NOMO-1 (cell line): ENCODE measurements around the gene MIB1.
"Not testable (repeated sequence)": the region's sequence is repeated elsewhere in the genome, so short reads cannot be mapped to it uniquely, and the experiment has no call there.

ENCODE experiments used
- DNase-seq, 2 experiments: peaks; one replicate each; lab custom pipeline; 2025; ENCODE audit not compliant: unreplicated experiment in 2 of 2; lab: John Stamatoyannopoulos, UW

Gene MIB1

GRCh38 chr18:21742315-21742687 is 1.7 kb downstream of the MIB1 start:
- no peak for DNase-seq

- no peak for DNase-seq
Measured at GRCh38 chr18:21743166-21743832, 2.7 kb downstream of the MIB1 start.

GRCh38 chr18:21745231-21745630 is 4.6 kb downstream of the MIB1 start:
- no peak for DNase-seq

- no peak for DNase-seq
Measured at GRCh38 chr18:21747268-21747667, 6.7 kb downstream of the MIB1 start.

- DNase-seq = no peak
Measured at GRCh38 chr18:21747764-21748693, 7.4 kb downstream of the MIB1 start.

GRCh38 chr18:21757833-21758232 is 17.2 kb downstream of the MIB1 start:
- DNase-seq = no peak

- no peak for DNase-seq
Measured at GRCh38 chr18:21759836-21760235, 19.2 kb downstream of the MIB1 start.

- no peak for DNase-seq
Measured at GRCh38 chr18:21760321-21760720, 19.7 kb downstream of the MIB1 start.

- DNase-seq = no peak
Measured at GRCh38 chr18:21761471-21762115, 21.0 kb downstream of the MIB1 start.

GRCh38 chr18:21762181-21762772 is 21.7 kb downstream of the MIB1 start:
- DNase-seq = no peak

GRCh38 chr18:21763846-21764646 is 23.5 kb downstream of the MIB1 start:
- DNase-seq = no peak

GRCh38 chr18:21769206-21769605 is 28.6 kb downstream of the MIB1 start:
- DNase-seq = no peak

- DNase-seq = no peak
Measured at GRCh38 chr18:21774722-21775121, 34.1 kb downstream of the MIB1 start.

GRCh38 chr18:21777814-21778213 is 37.2 kb downstream of the MIB1 start:
- no peak for DNase-seq

GRCh38 chr18:21786526-21786925 is 45.9 kb downstream of the MIB1 start:
- no peak for DNase-seq

- not testable (repeated sequence) for DNase-seq
Measured at GRCh38 chr18:21796089-21796488, 55.5 kb downstream of the MIB1 start.

- no peak for DNase-seq
Measured at GRCh38 chr18:21798126-21798525, 57.5 kb downstream of the MIB1 start.

GRCh38 chr18:21799721-21800120 is 59.1 kb downstream of the MIB1 start:
- no peak for DNase-seq

- peak; percentile 33 to 72 for DNase-seq
Measured at GRCh38 chr18:21803495-21803894, 62.9 kb downstream of the MIB1 start.

GRCh38 chr18:21805771-21806366 is 65.3 kb downstream of the MIB1 start:
- no peak for DNase-seq
